ENCODE measurements around the gene MBOAT2.

Gene MBOAT2

GRCh38 chr2:8840475-8841091 lies 162.9 kb downstream of the MBOAT2 start:
- H3K4me2 ChIP-seq (ENCODE audit: insufficient read depth, low read length) = no peak overlapping the region
- no peaks in the 10 kb centered on the region for H3K36me3 ChIP-seq (ENCODE audit: insufficient read depth, low read length)
- no peaks in the 10 kb centered on the region for H3K27me3 ChIP-seq (ENCODE audit: insufficient read depth, low read length, poor library complexity)
- 0 out of 2 replicates have a peak, but pooled peaks cover 3% of the 10 kb centered on the region for H4K20me1 ChIP-seq (ENCODE audit: insufficient read depth, low read length)
- H3K27ac ChIP-seq (ENCODE audit: low read length) = no peak overlapping the region
- H3K4me3 ChIP-seq (ENCODE audit: low read depth in 1 of 2, low read length in 2 of 2) = no peak overlapping the region
- H3K9ac ChIP-seq (ENCODE audit: low read depth, low read length) = no peak overlapping the region
- peaks cover 17% of the 10 kb centered on the region for H3K4me1 ChIP-seq (ENCODE audit: insufficient read depth, low read length)
- peaks cover 18% of the 10 kb centered on the region for H3K79me2 ChIP-seq (ENCODE audit: insufficient read depth, low read length)
- ATAC-seq (ENCODE audit: insufficient read depth, low read depth) = no peak
- no peak for DNase-seq
- no peak overlapping the region for H2AFZ ChIP-seq (ENCODE audit: low read depth, low read length)
- no peaks in the 10 kb centered on the region for H3K9me3 ChIP-seq (ENCODE audit: insufficient read depth, low read length, severe bottlenecking)
- no peak for TF ChIP-seq EZH2 (IDR thresholded peaks at IDR 0.05; ENCODE audit: borderline replicate concordance, low read depth, low read length, severe bottlenecking)
- no peak for TF ChIP-seq CTCF (IDR thresholded peaks at IDR 0.05; ENCODE audit: borderline replicate concordance, extremely low read depth, low read length, poor library complexity, severe bottlenecking)

DNA sequence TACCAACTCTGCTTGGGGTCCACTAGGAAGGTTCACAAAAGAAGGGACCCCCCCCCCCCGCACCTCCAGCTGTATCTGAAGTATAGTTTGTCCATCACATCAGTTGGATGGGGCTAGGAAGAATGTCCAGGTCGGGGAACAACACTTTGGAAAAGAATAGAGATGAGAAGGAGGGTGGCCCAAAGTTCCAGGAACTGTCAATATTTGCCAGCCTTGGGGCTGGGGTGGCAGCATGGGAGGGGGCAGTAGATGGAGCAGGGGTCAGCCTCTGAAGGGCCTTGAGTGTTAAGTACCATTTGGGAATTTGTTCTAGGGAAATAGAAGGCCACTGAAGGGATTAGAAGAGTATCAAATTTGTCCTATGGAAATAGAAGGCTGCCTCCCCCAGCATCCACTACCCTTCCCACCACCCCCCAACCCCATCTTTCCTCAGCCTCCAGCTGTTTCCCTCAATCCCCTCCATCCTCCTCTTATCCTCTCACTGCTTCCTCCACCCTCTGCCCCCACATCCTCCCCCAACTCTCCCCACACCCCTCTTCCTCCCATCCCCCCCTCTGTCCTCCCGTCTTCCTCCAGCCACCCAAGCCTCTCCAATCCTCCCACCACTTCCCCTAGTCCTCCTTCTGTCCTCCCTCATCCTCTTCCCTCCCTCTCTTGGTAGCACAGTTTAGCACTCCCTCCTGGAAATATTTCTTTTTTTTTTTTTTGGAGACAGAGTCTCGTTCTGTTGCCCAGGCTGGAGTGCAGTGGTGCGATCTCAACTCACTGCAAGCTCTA lies 164.1 kb downstream of the MBOAT2 start:
- H2AFZ ChIP-seq (ENCODE audit: low read depth, low read length) = no peak overlapping the region
- peaks cover 30% of the 10 kb centered on the region for H3K79me2 ChIP-seq (ENCODE audit: insufficient read depth, low read length)
- no peaks in the 10 kb centered on the region for H3K36me3 ChIP-seq (ENCODE audit: insufficient read depth, low read length)
- no peak overlapping the region for H3K27ac ChIP-seq (ENCODE audit: low read length)
- no peaks in the 10 kb centered on the region for H3K27me3 ChIP-seq (ENCODE audit: insufficient read depth, low read length, poor library complexity)
- no peak overlapping the region for H3K4me3 ChIP-seq (ENCODE audit: low read depth in 1 of 2, low read length in 2 of 2)
- no peak for DNase-seq
- TF ChIP-seq EZH2 (IDR thresholded peaks at IDR 0.05; ENCODE audit: borderline replicate concordance, low read depth, low read length, severe bottlenecking) = no peak
- TF ChIP-seq CTCF (IDR thresholded peaks at IDR 0.05; ENCODE audit: borderline replicate concordance, extremely low read depth, low read length, poor library complexity, severe bottlenecking) = no peak
- H3K9ac ChIP-seq (ENCODE audit: low read depth, low read length) = no peak overlapping the region
- H3K4me1 ChIP-seq (ENCODE audit: insufficient read depth, low read length) = peaks cover 26% of the 10 kb centered on the region
- H3K9me3 ChIP-seq (ENCODE audit: insufficient read depth, low read length, severe bottlenecking) = no peaks in the 10 kb centered on the region
- H3K4me2 ChIP-seq (ENCODE audit: insufficient read depth, low read length) = no peak overlapping the region
- H4K20me1 ChIP-seq (ENCODE audit: insufficient read depth, low read length) = peaks cover 5% of the 10 kb centered on the region; the same call in 1 of the 2 replicates
- no peak for ATAC-seq (ENCODE audit: insufficient read depth, low read depth)

DNA sequence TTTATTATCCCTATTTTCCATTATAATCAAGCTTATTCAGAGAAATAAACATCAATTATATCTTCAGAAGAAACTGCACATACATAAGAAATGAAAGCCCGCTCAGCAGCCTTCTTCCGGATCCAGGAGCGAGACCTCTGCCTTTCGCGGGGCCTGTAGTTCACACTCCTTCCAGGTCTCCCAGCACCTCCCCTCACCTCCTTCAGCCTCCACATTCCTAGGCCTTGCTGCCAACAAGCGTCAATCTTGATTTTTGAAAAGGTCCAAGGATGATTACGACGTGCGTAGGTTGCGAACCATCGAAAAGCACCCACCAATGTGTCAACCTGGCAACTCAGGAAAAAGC lies 165.7 kb downstream of the MBOAT2 start:
- Histone ChIP-seq H3K4me1 (ENCODE audit: insufficient read depth, low read length) (peaks cover 33% of the 10 kb centered on the region), H3K79me2 (ENCODE audit: insufficient read depth, low read length) (peaks cover 46% of the 10 kb centered on the region), H2AFZ (ENCODE audit: low read depth, low read length) (peak overlapping the region; percentile 76), H3K9me3 (ENCODE audit: insufficient read depth, low read length, severe bottlenecking) (no peaks in the 10 kb centered on the region), H3K27ac (ENCODE audit: low read length) (no peak overlapping the region), H3K4me2 (ENCODE audit: insufficient read depth, low read length) (peak overlapping the region; percentile 97), H4K20me1 (ENCODE audit: insufficient read depth, low read length) (peaks cover 15% of the 10 kb centered on the region; the same call in 1 of the 2 replicates), H3K9ac (ENCODE audit: low read depth, low read length) (peak overlapping the region; percentile 84; the same call in 1 of the 2 replicates), H3K27me3 (ENCODE audit: insufficient read depth, low read length, poor library complexity) (no peaks in the 10 kb centered on the region), H3K36me3 (ENCODE audit: insufficient read depth, low read length) (no peaks in the 10 kb centered on the region), H3K4me3 (ENCODE audit: low read depth in 1 of 2, low read length in 2 of 2) (peak overlapping the region in 1 of 2 experiments; percentile 91; a peak in 3 of 4 replicates)
- ATAC-seq (ENCODE audit: insufficient read depth, low read depth) = peak; percentile 8; the same call in 1 of the 3 replicates
- TF ChIP-seq EZH2 (IDR thresholded peaks at IDR 0.05; ENCODE audit: borderline replicate concordance, low read depth, low read length, severe bottlenecking) (no peak), CTCF (IDR thresholded peaks at IDR 0.05; ENCODE audit: borderline replicate concordance, extremely low read depth, low read length, poor library complexity, severe bottlenecking) (no peak)
- no peak for DNase-seq
